GM19467 (cell line): ENCODE data around the gene LRP1B.

Experiments used
- ATAC-seq: cut with Tn5 transposase; IDR thresholded peaks from one replicate; pipeline ENCODE4 v1.9.1; 2021; ENCODE audit warnings: mild to moderate bottlenecking, moderate library complexity; ENCODE audit not compliant: unreplicated experiment

LRP1B gene

GRCh38 chr2:141492816-141493215, 638.0 kb downstream of the LRP1B start:
- no peak for ATAC-seq

DNA sequence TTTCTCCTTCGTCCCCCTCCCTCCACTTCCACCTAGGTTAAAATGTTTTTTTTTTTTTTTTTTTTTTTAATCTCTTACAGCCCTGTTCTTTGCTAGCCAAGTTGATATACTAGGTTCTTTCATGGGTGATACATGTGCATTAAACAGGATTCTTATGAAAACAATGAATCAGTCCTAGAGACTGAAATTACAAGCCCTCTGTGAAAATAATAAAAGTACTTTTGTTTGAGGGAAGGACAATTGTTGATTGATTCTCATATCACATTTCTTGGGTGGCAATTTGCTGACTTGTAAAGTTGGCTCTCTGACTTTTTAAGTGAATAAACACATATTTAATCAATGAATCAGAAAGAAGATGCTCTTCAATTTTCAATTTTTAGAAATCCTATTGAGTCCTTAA, 639.9 kb downstream of the LRP1B start:
- ATAC-seq, result no peak

GRCh38 chr2:141482697-141483096, 648.1 kb downstream of the LRP1B start:
- no peak for ATAC-seq

GRCh38 chr2:141475801-141476200, 655.0 kb downstream of the LRP1B start:
- ATAC-seq, result no peak

DNA sequence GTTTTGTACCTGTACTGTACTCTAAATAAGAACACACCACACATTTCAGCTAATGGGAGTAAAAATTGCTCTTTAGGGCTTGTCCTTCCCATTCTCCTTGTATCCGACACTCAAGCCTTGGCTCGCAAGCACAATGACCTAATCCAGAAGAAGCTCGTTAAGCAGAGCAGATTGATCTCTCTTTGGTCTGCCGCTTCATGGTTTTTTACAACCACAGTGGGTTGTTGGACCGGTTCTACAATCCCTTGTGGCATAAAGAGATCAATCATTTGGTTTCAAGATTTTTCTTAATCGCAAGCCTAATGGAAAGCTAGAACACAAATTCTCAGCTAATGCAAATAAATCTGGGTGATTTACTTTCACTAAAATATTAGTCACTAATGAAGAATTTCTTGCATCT, 662.1 kb downstream of the LRP1B start:
- no peak for ATAC-seq

- no peak for ATAC-seq
Observed at GRCh38 chr2:141467331-141467730, 663.5 kb downstream of the LRP1B start.

GRCh38 chr2:141464995-141465394, 665.8 kb downstream of the LRP1B start:
- ATAC-seq, result no peak

- ATAC-seq, result no peak
Observed at GRCh38 chr2:141458351-141458750, 672.5 kb downstream of the LRP1B start.

DNA sequence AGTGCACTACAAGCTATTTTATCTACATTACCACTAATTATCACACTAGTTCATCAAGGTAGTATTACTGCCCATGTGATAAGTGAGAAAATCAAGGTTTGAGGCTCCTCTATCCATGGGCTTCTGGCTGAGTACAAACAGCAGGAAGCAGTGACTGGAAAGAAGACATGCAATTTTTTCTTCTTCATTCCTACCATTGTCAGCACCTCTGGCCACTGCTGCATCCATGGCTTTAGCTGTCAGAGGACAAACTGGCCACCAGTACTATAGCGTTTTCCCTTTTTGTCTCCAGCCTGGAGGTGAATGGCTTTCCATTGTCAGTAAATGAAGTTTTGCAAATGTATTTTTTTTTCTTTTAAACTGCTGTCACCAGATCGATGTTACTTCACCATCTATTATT, 674.9 kb downstream of the LRP1B start:
- ATAC-seq, result no peak

GRCh38 chr2:141455211-141455826, 675.5 kb downstream of the LRP1B start:
- ATAC-seq, result no peak

DNA sequence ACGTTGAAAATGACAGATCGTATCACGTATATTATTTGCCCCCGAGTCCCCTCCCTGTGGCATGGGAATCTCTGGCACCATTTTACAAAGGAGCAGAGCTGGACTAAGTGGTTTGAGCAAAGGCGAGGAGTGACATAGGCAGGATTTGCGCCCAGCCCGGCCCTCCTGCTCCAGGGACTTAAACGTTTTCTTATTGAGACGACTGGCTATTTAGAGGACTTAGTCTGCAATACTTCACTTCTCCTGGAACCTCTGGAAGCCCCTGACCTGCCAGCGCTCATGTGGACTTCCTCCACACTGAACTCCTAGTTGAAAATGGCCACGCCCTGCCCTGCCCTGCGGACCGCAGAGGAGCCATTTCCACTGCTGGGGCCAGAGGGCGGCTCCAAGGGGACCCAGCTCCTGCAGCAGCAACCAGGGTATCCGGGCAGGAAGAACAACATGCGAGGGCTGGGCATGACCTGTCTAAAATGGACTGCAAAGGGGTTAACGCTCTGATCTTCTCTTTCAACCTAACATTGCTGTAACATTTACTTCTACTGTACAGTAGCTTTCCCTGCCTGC, 690.7 kb downstream of the LRP1B start:
- no peak for ATAC-seq

DNA sequence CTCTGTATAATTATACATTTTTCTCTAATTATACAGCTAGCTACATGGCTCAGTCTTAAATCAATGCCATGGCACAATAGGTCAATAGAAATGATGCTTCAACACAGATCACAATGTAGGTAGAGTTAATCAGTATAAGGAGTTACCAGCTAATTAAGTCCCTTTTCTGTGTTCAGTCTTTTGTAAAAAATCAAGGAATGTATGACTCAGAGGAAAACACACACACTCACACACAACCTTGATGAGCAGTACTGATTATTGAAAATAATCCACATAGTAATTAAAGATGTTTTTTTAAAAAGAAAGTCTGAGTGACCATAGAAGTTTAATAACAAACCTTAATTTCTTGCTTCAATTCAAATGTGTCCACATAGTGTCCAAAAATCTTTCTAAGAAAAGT, 691.3 kb downstream of the LRP1B start:
- ATAC-seq, result no peak

- ATAC-seq, result no peak
Observed at GRCh38 chr2:141438536-141438935, 692.3 kb downstream of the LRP1B start.

DNA sequence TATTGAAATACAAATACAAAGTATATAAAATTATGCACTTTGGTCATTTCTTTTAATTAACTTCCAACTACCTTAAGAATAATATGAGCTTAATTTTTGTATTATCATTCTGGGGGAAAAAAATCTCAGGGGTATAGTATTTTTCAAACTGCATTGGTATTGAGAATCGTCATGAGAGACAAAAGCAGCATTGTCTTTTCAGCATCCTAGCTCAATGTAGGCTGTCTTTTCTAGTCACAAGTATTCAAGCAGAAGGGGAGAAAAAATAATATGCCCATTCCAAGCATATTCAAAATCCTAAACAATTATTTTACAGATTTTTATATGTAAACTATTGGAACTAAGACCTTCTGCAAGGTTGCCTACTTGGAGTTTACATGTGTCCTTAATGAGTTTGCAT, 693.3 kb downstream of the LRP1B start:
- no peak for ATAC-seq

- no peak for ATAC-seq
Observed at GRCh38 chr2:141423124-141423523, 707.7 kb downstream of the LRP1B start.

DNA sequence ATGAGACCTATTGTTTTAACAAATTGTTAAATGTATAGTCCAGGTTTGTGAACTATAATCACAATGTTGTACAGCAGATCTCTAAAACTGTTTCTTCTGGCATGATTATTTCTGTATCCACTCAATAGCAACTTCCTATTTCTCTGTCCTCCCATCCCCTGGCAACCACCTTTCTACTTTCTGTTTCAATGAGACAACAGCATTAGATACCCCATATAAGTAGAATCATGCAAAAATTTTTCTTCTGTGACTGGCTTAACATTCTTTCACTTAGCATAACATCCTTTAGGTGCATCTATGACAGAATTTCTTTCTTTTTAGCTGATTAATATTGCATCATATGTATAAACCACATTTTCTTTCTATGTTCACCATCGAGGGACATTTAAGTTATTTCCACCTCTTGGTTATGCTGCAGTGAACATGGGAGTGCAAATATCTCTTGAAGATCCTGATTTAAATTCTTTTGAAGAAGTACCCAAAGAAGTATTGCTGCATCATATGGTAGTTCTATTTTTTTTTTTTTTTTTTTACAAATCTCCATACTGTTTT, 713.5 kb downstream of the LRP1B start:
- ATAC-seq, result no peak

GRCh38 chr2:141411419-141411818, 719.4 kb downstream of the LRP1B start:
- ATAC-seq, result no peak

DNA sequence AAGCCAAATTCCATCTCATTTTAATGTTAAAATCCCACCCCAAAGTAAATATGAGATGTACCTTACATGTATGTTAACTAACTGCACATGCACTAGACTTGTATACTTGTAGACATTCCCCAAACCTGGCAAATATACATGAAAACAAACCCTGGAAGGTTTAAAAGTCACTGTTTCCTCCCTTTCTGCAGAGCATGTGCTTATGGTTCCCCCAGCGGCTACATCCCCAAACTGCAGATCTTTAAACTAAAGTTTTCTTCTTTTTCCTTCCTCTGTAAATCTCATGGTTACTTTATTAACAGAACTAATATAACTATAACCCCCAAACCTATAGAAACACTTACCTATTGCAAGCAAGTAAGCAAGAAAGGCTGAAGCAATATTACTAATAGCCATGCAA, 731.5 kb downstream of the LRP1B start:
- no peak for ATAC-seq

DNA sequence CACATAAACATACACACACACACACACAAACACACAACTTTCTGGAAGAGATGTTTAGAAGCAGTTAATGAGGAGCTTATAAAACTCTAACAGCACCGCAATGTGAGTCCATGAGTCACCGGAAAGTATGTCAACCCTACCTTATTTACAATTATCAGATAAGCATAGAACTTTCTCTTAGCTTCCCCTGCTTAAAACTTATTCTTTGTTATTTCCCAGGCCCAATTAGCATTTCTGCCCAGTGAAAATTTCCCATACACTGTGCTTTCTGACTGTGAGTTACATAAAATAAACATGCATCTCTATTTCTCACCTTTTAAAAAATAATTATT, 737.6 kb downstream of the LRP1B start:
- ATAC-seq, result no peak

DNA sequence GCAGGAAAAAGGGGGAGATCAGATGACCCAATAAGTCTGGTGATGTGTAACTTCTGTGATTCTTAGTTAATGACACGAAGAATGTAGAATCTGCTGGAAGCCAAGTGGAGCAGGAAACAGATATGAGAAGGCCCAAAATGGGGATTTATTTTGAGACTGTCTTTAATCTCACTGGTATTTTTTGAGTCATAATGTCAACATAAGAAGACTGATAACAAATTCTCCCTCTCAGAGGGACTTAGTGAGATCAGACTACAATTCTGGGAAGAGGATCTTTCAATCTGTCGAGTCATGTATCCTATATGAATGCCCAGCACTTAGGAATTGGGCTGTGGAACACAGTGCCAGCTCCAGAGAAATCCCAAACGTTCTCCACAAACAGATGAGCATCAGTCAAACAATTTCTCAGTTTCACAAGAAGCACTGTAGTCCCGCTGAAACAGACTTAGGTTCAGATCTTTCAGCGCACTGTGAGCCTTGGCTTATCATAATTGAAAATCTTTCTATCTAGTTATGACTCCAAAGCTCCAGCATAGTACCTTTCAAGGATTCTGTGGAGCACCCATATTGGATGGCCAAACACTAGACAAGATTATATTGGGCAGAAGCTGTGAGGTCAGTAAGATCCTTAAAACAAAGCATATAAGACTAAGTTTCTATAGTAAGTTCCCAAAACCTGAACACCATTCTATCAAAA, 738.2 kb downstream of the LRP1B start:
- no peak for ATAC-seq

GRCh38 chr2:141386168-141386567, 744.6 kb downstream of the LRP1B start:
- no peak for ATAC-seq

DNA sequence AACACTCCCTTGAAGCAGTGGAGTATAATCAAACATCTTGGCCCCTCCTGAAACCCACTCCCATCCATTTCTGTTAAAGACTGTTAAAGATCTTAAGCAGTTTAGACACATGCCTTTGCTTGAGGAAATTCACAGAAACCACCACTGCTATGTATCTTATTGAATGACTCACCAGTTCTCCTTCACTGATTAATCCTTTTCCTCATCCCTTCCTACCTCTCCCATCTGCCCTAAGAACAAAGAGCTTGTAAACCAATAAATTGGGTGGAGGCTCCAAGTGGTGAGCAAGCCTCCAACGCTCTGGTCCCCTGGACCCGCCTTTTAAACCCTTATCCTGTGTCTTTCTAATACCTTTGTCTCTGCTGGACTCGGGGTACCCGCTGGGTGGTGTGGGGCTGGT, 746.1 kb downstream of the LRP1B start:
- no peak for ATAC-seq
